ENCODE data around the gene RPS5.

DNA sequence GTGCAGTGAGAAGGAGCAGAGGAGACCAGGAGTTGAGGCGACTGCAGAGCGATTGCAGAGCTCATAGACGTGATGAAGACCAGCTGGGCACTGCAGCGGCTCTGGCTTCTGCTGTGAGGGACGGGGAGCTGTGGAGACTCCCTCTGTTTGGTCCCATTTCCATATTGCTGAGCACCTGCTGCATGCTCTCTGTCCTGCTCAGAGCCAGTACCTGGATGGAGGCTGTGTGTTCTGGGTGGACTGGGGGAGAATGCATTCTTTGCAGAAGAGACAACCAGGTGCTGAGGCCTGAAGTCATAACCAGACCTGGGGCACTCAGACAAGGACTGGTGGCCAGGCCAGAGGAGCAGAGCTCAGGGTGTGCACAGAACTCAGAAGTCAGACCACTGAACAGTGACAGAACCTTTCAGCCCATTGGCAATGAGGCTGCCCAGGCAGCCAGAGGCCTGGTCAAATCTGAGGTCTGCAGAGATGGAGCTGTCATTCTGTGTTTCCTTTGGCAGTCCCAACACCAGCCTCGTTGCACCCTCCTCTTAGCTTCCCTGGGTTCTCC is 32.5 kb upstream of the RPS5 start:
- TF ChIP-seq, protein P1, sequence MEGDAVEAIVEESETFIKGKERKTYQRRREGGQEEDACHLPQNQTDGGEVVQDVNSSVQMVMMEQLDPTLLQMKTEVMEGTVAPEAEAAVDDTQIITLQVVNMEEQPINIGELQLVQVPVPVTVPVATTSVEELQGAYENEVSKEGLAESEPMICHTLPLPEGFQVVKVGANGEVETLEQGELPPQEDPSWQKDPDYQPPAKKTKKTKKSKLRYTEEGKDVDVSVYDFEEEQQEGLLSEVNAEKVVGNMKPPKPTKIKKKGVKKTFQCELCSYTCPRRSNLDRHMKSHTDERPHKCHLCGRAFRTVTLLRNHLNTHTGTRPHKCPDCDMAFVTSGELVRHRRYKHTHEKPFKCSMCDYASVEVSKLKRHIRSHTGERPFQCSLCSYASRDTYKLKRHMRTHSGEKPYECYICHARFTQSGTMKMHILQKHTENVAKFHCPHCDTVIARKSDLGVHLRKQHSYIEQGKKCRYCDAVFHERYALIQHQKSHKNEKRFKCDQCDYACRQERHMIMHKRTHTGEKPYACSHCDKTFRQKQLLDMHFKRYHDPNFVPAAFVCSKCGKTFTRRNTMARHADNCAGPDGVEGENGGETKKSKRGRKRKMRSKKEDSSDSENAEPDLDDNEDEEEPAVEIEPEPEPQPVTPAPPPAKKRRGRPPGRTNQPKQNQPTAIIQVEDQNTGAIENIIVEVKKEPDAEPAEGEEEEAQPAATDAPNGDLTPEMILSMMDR (optimal IDR thresholded peaks at IDR 0.05 in 1 of 3, IDR thresholded peaks at IDR 0.05 in 1 of 3, conservative IDR thresholded peaks at IDR 0.05 in 1 of 3; ENCODE audit: extremely low read depth in 1 of 3, insufficient read depth in 2 of 3, low read length in 3 of 3), result no peak
- TF ChIP-seq EZH2 (IDR thresholded peaks at IDR 0.05; ENCODE audit: low read length), result no peak

Measured in keratinocyte (primary cell).